HUES64 (cell line): ENCODE results near the gene PPDPF.
A peak's percentile ranks its signal among the peaks of the same experiment; 100 is the strongest.
"Not testable (repeated sequence)": the region's sequence is repeated elsewhere in the genome, so short reads cannot be mapped to it uniquely, and the experiment has no call there.

Experiments
- H3K27ac ChIP-seq: 2 replicates; pipeline ENCODE4 v1.7.0; 2013; ENCODE audit warnings: low read depth, low read length, inconsistent platforms
- H3K27me3 ChIP-seq: 2 replicates; pipeline ENCODE4 v1.6.1; 2013; ENCODE audit warnings: mild to moderate bottlenecking, low read length; ENCODE audit not compliant: insufficient read depth
- H3K36me3 ChIP-seq: 2 replicates; pipeline ENCODE4 v1.6.1; 2013; ENCODE audit warnings: mild to moderate bottlenecking, low read length; ENCODE audit not compliant: insufficient read depth
- H3K4me1 ChIP-seq: 2 replicates; pipeline ENCODE4 v1.6.1; 2013; ENCODE audit warnings: mild to moderate bottlenecking, low read length, moderate library complexity; ENCODE audit not compliant: insufficient read depth
- H3K4me3 ChIP-seq: 2 replicates; pipeline ENCODE4 v1.5.1; 2013; ENCODE audit warnings: mild to moderate bottlenecking, low read length, moderate library complexity
- H3K9ac ChIP-seq: 2 replicates; pipeline ENCODE4 v1.6.1; 2013; ENCODE audit warnings: mild to moderate bottlenecking, low read depth, low read length
- H3K9me3 ChIP-seq: 2 replicates; pipeline ENCODE4 v1.6.1; 2013; ENCODE audit warnings: low read depth, low read length; ENCODE audit not compliant: insufficient read depth
- WGBS: fragments of 150-250, 120-280 bp; methylation state at CpG from one replicate; pipeline ENCODE4 v1.1.7; 2013; ENCODE audit warnings: missing lambda C conversion rate; 5-methylcytosine and 5-hydroxymethylcytosine counted together

Gene PPDPF

GRCh38 chr20:63478346-63479302 is 41.9 kb upstream of the PPDPF start:
- no peak overlapping the region for H3K9ac ChIP-seq
- no peaks in the 10 kb centered on the region for H3K36me3 ChIP-seq
- no peak overlapping the region for H3K27ac ChIP-seq
- 91% methylated on average over 34 of the region's 34 CpGs for WGBS
- H3K9me3 ChIP-seq = no peaks in the 10 kb centered on the region
- H3K4me3 ChIP-seq = no peak overlapping the region
- H3K27me3 ChIP-seq = peaks cover 21% of the 10 kb centered on the region
- H3K4me1 ChIP-seq = peaks cover 6% of the 10 kb centered on the region; the same call in 1 of the 2 replicates

GRCh38 chr20:63479695-63480419 is 40.7 kb upstream of the PPDPF start:
- not testable (repeated sequence) for H3K36me3 ChIP-seq, H3K9ac ChIP-seq, H3K4me1 ChIP-seq, H3K4me3 ChIP-seq, H3K27me3 ChIP-seq, H3K27ac ChIP-seq, H3K9me3 ChIP-seq
- WGBS = 87% methylated on average over 32 of the region's 32 CpGs

GRCh38 chr20:63481503-63481902 is 39.1 kb upstream of the PPDPF start:
- H3K27me3 ChIP-seq = no peaks in the 10 kb centered on the region
- peaks cover 6% of the 10 kb centered on the region; the same call in 1 of the 2 replicates for H3K4me1 ChIP-seq
- H3K4me3 ChIP-seq = no peak overlapping the region
- no peak overlapping the region for H3K27ac ChIP-seq
- H3K9ac ChIP-seq = no peak overlapping the region
- no peaks in the 10 kb centered on the region for H3K9me3 ChIP-seq
- no peaks in the 10 kb centered on the region for H3K36me3 ChIP-seq
- WGBS = 76% methylated on average over 12 of the region's 12 CpGs

GRCh38 chr20:63482021-63482587 is 38.5 kb upstream of the PPDPF start:
- no peak overlapping the region for H3K27ac ChIP-seq
- WGBS = 55% methylated on average over 11 of the region's 11 CpGs
- H3K9me3 ChIP-seq = no peaks in the 10 kb centered on the region
- no peak overlapping the region for H3K9ac ChIP-seq
- H3K36me3 ChIP-seq = no peaks in the 10 kb centered on the region
- H3K4me1 ChIP-seq = peaks cover 6% of the 10 kb centered on the region; the same call in 1 of the 2 replicates
- peaks cover under 1% of the 10 kb centered on the region for H3K27me3 ChIP-seq
- H3K4me3 ChIP-seq = no peak overlapping the region

GRCh38 chr20:63483834-63484233 is 36.7 kb upstream of the PPDPF start:
- WGBS = 69% methylated on average over 12 of the region's 12 CpGs
- no peak overlapping the region for H3K4me3 ChIP-seq
- H3K4me1 ChIP-seq = peaks cover 4% of the 10 kb centered on the region; the same call in 1 of the 2 replicates
- H3K36me3 ChIP-seq = no peaks in the 10 kb centered on the region
- H3K27me3 ChIP-seq = peaks cover 15% of the 10 kb centered on the region
- no peaks in the 10 kb centered on the region for H3K9me3 ChIP-seq
- no peak overlapping the region for H3K9ac ChIP-seq
- H3K27ac ChIP-seq = no peak overlapping the region

DNA sequence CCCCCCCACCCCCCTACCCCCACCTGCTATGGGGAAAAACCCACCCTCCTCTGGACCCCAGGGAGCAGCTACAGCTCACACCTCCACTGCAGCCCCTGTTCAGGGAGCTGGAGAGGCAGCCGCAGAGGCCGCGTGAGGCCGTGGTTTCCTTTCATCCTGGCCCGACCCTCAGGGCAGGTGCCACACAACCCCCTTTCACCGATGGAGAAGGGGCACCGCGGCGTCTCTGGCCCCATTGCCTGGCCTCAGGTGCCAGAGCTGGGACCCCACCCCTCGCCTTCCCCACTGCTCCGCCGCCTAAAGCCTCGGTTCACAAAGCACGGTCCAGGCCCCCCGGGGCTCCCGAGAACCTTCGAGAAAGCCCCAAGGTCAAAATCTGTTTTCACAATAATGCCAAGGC is 36.3 kb upstream of the PPDPF start:
- no peak overlapping the region for H3K9ac ChIP-seq
- no peaks in the 10 kb centered on the region for H3K9me3 ChIP-seq
- H3K4me3 ChIP-seq = no peak overlapping the region
- H3K27me3 ChIP-seq = peaks cover 19% of the 10 kb centered on the region
- WGBS = 66% methylated on average over 17 of the region's 17 CpGs
- H3K27ac ChIP-seq = no peak overlapping the region
- peaks cover 5% of the 10 kb centered on the region; the same call in 1 of the 2 replicates for H3K4me1 ChIP-seq
- H3K36me3 ChIP-seq = no peaks in the 10 kb centered on the region

GRCh38 chr20:63484651-63485403 is 35.7 kb upstream of the PPDPF start:
- Histone ChIP-seq H3K27me3 (peaks cover 25% of the 10 kb centered on the region), H3K36me3 (no peaks in the 10 kb centered on the region), H3K4me3 (no peak overlapping the region), H3K4me1 (peaks cover 5% of the 10 kb centered on the region; the same call in 1 of the 2 replicates), H3K27ac (no peak overlapping the region), H3K9me3 (no peaks in the 10 kb centered on the region), H3K9ac (no peak overlapping the region)
- 80% methylated on average over 18 of the region's 18 CpGs for WGBS

DNA sequence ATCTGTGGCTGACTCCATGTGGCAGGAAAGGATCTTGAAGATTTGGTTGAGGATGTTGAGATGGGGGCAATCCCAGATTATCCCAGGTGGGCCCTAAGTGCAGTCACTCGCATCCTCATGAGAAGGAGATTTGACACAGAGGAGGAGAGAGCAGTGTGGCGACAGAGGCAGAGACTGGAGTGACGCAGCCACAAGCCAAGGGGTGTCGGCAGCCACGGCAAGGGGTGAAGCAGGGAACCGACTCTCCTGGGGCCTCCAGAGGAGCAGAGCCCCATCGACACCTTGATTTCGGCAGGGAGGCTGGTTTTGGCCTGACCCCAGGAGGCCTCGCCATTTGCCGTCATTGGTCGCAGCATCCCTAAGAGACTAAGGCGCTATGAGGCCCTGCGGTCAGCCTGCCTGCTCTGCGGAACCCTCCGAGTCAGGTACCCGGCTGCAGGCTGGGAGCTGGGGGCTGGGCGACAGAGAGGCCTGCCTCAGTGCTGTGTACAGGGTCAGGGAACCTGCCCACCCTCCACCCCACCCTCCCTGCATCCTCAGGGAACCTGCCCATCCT is 34.2 kb upstream of the PPDPF start:
- 90% methylated on average over 17 of the region's 17 CpGs for WGBS
- no peaks in the 10 kb centered on the region for H3K9me3 ChIP-seq
- no peak overlapping the region for H3K4me3 ChIP-seq
- peaks cover 5% of the 10 kb centered on the region; the same call in 1 of the 2 replicates for H3K4me1 ChIP-seq
- no peak overlapping the region for H3K9ac ChIP-seq
- no peak overlapping the region for H3K27ac ChIP-seq
- peaks cover 29% of the 10 kb centered on the region for H3K27me3 ChIP-seq
- H3K36me3 ChIP-seq = no peaks in the 10 kb centered on the region

DNA sequence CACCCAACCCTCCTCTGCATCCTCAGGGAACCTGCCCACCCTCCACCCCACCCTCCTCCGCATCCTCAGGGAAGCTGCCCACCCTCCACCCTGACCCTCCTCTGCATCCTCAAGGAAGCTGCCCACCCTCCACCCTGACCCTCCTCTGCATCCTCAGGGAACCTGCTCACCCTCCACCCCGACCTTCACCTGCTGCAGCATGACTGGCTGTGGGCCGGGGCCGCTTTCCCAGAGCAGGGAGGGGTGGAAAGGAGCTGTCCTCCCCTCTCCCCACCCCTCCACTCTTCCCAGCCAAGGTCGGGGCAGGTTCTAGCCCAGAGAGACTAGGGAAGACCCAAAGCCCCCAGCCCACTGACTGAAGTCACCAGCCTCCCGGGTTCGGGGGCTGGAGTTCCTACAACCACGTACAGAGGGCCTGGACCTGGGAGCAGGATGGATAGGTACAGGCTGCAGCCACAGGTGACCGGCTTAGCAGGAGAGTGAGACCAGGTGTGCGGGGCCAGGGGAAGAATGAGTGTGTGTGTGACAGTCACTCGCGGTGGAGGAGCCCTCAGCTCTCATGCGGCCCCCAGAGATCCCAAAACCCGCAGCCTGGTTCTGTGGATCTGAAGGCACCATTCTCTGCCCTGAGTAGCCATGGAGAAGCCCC is 33.3 kb upstream of the PPDPF start:
- H3K9ac ChIP-seq = no peak overlapping the region
- H3K4me1 ChIP-seq = peaks cover 5% of the 10 kb centered on the region; the same call in 1 of the 2 replicates
- H3K9me3 ChIP-seq = no peaks in the 10 kb centered on the region
- no peak overlapping the region for H3K4me3 ChIP-seq
- H3K36me3 ChIP-seq = peaks cover 1% of the 10 kb centered on the region; the same call in 1 of the 2 replicates
- no peak overlapping the region for H3K27ac ChIP-seq
- H3K27me3 ChIP-seq = peaks cover 29% of the 10 kb centered on the region
- WGBS = 65% methylated on average over 14 of the region's 14 CpGs

DNA sequence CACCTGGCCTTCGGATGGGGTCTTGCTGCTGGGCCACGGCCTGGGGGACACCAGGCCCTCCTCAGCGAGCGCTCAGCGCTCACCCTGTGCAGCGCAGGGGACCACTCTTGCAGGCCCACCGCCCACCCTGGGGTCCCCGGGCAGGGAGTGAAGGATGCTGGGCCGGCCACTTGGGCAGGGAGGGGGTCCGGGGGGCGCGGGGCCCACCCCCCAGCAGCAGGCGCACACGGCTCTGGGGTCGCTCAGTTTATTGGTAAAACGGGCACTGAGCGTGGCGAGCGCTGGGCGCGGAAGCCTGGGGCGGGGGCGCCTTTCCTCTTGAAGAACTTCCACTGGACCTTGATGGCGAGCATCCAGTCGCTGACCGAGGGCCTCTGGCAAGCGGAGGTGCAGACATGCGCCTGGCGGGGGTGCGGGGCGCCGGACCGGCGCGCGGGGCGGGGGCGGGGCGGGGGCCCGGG is 32.8 kb upstream of the PPDPF start:
- H3K4me3 ChIP-seq = peak overlapping the region; percentile 37; the same call in 1 of the 2 replicates
- 17% methylated on average over 39 of the region's 40 CpGs for WGBS

More for the DNA sequence above, 32.8 kb upstream of the PPDPF start:
- Histone ChIP-seq H3K27me3 (peaks cover 29% of the 10 kb centered on the region), H3K9ac (no peak overlapping the region), H3K27ac (no peak overlapping the region), H3K9me3 (no peaks in the 10 kb centered on the region), H3K4me1 (peaks cover 5% of the 10 kb centered on the region; the same call in 1 of the 2 replicates), H3K36me3 (peaks cover 7% of the 10 kb centered on the region; the same call in 1 of the 2 replicates)
